Measurements from ENCODE around the gene IL6ST.

The IL6ST gene

DNA sequence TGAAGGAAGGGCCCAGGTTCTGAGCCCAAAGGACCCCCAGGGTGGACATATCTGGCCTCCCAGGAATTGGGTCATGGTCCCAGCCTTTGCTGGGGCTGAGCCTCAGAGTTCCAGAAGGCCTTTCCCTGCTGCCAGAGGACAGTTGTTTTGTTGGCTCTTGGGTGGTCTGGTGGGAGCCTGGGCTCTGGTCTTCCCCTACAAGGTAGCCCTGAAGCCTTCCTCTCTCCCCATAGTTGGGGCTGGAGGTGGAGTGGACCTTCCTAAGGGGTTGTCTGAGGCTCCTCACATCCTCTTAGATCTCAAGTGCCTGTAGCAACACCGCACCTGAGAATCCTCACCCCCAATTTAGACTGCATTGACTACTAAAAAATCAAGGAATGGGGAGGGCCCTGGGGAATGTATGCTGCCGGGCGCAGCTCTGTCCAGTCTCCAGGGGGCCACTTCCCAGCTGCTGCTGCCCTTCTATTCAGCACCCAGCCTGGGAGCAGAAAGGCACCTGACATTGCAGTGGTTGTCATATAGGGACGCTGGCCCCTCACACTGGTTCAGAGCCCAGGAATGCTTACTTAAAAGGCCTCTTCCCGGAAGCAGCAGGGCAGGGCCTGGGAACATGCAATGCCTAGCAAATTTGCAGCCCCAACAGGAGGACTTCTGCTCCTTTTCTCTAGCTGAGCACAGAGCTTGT, 77.2 kb downstream of the IL6ST start:
- no peak for DNase-seq

DNA sequence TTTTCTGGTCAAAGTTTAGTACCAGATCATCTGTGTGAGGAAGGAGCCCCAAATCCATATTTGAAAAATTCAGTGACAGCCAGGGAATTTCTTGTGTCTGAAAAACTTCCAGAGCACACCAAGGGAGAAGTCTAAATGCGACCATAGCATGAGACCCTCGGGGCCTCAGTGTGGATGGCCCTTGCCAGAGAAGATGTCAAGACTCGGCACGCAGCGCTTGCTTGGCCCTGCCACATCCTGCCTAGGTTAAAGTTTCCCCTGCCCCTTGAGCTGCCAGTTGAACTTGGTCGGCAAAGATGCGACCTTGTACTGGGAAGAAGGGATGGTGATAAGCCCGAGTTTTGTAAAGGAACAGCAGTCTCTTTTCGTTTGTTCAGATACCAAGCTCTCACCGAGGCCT, 77.8 kb downstream of the IL6ST start:
- no peak for DNase-seq

DNA sequence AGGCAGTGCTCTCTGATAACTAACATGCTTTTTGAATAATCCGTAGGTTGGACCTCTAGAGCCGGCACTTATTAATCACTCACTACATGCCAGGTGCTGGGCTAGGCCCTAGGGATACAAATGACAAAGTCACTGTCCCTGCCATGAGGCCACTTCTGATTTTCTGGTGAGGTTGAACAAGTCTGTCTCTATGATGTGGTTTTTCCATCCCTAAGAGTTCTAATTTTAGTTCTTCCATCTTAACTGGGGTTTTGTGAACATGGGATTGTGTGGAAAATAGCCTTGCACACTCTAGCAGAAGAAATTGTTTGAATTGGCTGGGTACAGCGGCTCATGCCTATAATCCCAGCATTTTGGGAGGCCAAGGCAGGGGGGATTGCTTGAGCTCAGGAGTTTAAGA, 79.0 kb downstream of the IL6ST start:
- DNase-seq: no peak

DNA sequence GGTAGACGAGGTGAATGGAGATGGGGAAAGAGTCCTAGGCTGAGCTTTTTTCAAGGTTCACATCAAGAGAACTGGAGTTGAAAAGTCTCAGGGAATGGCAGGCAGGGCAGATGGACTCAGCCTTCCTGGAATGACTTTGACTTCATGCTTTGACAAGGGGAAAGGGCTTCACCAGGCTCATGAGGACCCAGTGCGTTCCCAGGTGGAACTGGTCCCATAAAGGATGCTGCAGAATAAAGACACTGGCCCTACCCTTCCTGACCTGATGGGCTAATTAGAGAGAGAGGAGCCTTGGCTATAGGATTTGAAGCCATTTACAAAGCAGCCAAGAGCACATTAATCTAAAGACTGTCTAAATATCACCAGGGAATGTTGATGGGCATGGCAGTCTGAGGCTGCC, 79.8 kb downstream of the IL6ST start:
- DNase-seq: no peak

DNA sequence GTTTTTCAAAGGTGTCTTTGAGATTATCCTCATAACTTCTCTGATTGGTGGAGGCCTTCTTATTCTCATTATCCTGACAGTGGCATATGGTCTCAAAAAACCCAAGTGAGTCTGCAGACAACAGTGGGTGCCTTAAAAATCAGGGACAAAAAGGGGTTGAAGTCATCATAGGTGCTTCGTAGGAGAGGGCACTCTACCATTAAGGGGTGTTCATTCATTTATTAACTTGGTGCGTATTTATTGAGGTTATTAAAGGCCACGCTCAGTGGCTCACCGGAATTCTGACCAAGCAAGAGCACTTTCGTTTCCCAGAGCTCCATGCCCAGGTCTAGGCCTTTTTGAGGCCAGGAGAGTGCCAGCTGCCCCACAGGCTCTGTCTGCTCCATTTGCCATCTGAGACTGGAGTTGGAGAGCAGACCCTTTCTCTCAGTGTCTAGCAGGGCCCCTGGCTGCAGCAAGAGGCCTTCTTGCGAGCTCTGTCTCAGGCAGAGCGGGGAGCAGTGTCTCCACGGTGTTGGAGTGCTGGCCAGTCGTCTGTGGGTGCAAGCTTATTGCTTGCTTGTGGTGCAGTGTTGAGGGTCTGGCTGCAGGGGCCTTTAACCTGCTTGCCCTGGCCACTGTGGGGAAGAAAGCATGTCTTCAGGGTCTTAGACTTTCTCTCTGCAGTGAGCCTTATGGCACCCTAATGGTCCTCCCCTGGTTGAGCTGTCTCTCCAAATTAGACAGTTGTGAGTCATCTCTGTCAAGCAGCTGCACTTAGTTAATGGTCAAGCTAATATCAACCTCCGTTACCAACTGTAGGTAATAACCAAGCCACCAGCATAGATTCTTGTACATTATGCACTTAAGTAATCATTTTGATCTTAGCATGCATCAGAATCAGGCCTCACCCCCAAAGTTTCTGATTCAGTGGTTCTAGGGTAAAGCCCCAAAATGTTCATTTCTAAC, 81.0 kb downstream of the IL6ST start:
- no peak for DNase-seq

DNA sequence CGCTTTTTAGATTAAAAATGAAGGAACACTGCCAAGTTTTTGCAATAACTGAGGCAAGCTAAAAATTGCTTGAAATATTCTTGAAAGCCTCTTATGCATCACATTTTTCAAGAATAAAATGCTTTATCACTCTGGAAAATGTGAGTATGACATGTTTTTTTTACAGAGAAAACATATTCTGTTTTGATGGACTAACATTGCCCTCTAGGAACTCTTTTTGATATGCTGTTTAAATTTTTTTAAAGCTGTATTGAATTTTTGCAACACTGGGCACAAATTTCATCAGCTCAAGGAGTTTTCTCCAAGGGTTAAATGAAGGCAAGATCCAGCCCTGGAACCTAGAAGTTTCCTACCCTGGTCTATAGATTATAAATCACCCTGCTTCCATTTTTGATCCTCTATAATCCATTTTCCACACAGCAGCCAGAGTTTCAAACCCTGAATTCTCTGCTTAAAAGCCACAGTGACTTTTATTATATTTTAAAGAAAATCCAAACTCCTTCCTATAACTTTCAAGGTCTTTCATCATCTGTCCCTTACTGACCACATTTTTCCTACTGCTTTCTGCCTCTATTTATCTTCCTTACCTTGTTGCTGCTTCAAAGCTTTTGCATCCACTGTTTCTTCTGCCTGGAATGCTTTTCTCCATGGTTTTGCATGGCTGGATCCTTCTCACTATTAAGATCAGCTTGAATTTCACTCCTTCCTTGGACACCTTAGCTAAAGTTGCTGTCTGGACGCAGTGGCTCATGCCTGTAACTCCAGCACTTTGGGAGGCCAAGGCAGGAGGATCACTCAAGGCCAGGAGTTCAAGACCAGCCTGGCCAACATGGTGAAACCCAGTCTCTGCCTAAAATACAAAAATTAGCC, 82.7 kb downstream of the IL6ST start:
- no peak for DNase-seq

DNA sequence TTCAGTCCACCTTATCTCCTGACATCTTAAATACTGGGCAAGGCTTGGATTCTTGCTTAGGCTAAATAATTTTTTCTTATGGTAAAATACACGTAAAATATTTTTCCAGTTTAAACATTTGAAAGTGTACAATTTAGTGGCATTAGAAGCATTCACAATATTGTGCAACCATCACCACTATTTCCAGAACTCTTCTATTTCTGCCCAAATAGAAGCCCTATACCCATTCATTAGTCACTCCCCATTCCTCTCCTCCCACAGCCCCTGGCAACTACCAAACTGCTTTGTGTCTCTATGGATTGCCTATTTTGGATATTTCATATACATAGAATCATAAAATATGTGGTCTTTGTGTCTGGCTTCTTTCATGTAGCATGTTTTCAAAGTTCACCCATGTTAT, 86.0 kb downstream of the IL6ST start:
- no peak for DNase-seq

DNA sequence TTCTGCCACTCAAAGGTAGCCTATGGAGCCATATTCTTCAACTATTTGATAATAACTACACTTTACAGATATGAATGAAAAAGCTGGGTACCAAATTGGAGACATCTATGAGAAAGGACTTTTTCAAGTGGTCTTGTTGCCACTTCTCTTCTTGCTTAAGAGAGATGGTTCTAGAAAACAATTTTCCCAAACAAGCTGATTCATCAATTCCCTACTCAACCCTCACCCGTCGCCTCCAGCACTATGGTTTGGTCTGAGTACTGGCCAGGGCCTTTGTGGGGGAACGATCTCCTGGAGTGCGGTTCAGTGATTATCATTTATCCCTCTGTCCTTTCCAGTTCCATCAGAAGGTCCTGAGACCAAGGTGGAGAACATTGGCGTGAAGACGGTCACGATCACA, 86.8 kb downstream of the IL6ST start:
- DNase-seq: no peak

DNA sequence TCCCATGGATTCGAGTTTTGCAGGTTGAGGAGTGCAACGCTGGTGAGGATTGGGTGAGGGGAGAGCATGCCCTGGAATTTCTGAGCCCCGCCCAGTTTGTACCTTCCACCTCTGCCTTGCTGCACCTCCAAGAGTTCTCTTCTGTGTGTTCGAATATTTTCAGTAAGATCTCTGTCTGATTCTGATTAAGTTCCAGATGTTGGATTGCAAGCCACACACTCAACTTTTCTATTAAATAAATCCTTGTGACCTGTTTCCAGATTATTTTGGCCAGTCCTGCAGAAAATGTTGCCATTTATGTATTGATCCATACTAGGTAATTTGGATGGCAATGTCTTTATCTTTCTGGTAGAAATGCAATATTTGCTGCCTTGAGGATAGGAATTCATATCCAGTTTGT, 89.5 kb downstream of the IL6ST start:
- DNase-seq: no peak

DNA sequence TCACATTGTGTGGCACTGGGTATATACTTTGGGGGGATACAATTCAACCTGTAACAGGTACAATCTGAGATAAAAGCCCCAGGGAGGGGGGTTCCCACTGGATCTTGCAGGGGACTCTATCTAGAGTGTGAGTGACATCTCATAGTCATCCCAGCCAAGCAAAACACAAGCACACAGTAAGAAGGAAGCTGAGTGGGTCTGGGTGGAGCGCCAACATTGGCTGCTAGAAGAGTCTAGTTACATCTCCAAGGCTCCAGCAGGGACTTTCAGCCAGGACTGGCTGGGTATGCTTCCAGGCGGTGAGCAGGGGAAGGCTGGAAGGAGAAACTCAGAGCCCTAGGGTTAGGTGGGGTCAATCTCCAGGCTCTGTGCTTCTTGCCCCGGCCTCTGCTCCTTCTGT, 90.6 kb downstream of the IL6ST start:
- peak; percentile 4 for DNase-seq

DNA sequence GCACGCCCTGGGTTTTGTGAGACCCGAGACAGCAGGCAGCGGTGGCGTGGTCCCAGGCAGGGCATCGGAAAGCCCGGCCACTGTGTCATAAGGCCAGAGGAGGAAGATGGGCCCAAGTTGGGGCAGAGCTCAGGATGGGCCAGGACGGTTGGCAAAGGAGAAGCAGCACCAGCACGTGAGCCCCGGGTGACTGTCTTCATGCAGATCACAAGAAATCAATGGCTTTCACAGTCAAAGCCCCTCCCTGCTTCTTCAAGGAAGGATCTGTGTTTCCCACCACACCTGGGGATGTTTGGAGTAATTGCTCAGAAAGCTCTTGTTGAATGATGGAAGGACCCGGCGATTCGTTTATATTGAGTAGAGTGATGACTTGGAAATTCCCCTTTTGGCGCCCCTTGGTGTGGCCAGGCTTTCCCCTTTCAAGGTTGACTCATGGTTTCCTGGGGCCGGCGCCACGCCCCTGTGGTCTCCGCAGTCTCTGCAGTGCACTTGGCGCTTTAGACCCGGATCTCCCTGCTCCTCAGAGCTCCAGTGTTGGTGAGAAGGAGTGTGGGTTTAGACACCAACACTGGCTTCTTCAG, 91.6 kb downstream of the IL6ST start:
- peak; percentile 75 for DNase-seq

DNA sequence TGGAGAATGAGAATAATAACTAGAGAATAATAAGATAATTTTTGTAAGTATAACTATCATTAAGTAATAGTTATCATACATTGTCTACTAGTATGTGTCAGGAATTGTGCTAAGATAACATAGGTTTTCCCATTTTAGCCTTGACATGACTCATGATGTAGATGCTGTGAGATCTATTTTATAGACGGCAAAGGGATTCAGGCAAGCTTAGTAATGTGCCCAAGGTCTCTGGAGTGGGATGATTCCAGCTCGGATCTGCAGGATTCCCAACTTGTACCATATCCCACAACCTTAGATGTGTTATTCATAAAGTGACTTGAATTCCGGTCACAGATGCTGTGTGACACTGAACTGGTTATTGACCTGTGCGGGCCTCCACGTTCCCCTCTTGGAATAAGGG, 92.1 kb downstream of the IL6ST start:
- DNase-seq: no peak

DNA sequence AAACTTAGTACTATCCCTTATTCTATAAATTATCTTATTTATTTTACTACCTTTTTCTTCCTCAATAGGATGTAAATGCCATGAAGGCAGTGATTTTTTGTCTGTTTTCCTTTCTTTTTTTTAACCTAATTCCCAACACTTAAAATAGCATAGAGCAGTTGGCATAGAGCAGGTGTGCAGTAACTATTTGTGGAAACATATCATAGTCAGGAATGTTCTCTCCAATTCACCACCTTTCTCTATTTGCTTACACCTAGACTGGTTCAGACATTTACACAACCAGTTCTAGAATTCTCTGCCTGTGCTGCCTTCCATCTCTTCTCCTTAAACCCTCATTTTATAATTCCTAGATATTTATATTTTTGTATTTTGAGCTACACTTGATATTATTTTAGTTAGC, 94.0 kb downstream of the IL6ST start:
- no peak for DNase-seq

DNA sequence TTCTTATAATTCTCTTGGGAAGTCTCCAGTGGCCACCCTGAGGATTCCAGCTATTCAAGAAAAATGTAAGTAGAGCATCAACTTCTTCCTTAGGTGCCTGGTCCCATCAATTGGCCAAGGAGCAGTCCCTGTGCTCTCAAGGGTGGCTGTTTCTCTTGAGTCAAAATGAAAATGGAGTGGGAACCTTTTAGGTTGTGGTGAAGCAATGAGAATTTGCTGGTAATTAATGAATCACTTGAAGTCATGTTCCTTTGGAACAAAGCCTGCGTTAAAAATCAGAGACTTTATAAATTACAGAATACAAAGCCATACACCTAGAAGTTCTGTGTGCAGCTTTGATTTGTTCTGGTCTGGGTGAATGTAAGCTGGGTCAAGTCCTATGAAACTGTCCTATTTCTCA, 94.7 kb downstream of the IL6ST start:
- DNase-seq: no peak

DNA sequence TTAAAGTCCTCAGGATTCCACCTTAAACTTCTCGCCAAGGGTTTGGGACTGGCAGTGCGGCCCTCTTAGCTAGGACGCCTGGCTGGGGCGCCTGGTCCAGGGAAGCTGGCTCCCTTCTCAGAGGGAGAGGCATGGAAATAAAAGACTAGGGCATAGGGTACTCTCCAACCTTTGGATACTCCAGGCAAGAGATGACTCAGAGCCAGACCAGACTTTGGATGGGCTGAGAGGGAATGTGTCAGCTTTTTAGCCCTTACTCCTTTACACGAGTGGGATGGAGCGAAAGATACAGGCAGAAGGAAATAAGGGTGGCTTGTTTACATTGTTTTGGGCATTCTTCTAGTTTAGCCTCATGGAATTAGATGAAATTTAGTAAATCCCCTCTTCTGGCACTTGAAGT, 95.4 kb downstream of the IL6ST start:
- no peak for DNase-seq

DNA sequence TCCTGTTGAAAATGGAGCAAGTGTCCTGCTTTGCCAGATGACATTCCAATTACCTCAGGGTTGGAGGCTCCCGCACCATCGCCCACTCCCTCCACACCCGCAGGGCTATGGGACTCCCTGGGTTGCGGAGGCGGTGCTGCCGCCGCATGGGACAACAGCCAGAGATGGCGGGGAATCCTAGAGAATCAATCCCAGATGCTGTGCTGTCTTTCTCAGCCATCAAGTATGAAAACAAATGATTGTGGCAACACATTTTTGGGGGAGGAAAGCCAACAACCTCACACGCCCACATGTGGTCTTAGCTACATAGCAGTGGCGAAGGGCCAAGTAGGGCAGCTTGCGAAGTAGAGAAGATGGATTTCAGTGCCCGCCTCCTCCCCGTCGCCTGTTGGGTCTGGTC, 96.9 kb downstream of the IL6ST start:
- no peak for DNase-seq

DNA sequence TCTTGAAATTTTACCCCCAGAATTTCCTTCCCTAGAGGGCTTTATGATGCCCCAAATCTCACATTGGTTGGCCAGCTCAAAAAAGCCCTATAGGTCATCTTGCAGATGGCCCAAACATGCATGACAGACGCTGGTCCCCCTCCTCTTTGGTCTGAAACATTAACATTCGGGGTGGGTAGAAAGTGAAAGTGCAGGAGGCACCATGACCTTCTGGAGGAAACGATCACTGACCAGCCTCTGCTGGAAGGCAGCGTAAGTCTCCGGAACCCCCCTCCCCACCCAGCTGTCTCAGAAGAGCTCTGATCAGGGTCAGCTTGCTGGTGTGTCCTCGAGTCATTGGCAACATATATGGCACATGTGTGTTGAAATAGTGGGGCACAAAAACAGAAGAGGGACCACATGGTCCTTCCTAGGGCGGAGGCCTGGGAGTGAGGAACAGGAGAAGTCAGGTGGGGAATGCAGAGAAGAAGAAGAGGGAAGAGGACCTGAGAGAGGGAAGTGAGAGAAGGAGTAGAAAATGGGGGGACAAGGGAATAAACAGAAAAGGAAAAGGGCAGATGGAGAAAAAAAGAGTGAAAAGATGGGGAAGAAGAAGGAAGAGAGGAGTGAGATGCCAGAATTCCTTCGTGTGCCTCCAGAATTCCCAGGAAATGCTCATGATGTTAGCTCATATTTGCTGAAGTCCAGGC, 97.4 kb downstream of the IL6ST start:
- no peak for DNase-seq

DNA sequence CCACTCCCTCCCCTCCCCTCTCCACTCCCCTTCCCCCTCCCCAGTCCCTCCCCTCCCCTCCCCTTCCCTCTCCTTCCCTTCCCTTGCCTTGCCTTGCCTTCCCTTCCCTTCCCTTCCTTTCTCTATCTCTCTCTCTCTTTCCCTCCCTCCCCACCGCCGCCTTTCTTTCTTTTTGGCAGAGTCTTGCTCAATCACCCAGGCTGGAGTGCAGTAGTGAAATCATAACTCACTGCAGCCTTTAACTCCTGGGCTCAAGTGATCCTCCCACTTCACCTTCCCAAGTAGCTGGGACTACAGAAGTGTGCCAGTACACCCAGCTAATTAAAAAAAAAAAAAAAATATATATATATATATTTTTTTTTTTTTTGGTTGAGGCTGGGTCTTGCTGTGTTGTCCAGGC, 98.1 kb downstream of the IL6ST start:
- DNase-seq: no peak

DNA sequence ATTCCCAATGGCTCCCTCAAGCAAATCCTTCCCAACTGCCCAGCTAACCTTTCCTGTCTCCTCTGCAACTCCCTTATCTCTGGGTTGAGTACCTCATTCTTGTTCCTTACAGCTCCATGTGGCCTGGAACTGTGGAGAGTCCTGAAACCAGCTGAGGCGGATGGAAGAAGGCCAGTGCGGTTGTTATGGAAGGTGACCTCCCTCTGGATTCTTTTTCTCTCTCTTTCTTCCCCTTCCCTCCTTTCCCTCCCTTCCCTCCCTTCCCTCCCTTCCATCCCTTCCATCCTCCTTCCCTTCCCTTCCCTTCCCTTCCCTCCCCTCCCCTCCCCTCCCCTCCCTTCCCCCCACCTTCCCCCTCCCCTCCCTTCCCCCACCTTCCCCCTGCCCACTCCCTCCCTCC, 98.5 kb downstream of the IL6ST start:
- DNase-seq: no peak

DNA sequence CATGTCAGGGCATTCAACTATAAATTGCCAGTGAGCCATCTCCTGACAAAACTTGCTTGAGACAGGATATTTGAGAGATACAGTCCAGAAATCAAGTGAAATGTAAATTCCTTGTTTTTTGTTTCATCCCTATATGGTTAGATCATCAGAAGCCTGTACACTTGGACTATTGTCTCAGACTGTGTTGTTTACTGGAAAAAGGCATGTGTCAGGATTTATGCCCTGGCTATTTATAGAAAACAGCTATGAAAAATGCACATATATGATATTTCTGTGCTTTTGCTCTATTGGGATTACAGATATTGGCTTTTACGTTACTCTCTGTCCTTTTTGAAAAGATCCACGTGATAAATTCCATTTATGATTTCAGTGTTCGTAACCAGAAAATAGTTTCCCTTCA, 99.4 kb downstream of the IL6ST start:
- DNase-seq: no peak

DNA sequence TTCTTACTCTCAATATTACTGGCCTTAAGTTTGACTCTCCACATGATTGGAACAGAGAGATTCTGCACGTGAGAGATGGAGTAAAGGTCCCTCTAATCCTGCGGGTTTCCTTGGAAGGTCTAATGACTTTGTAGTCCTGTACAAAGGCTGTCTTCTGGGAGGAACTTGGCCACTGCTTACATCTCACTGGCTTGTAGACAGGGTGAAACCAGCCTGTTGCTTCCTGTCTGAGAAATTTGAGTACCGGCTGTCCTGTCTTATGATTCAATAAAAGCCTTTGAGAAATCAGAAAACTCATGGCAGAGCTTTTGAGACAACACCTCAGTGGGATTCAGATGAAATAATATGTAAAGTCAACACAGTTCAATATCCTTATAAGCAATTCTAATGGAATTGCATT, 100.6 kb downstream of the IL6ST start:
- DNase-seq: no peak

DNA sequence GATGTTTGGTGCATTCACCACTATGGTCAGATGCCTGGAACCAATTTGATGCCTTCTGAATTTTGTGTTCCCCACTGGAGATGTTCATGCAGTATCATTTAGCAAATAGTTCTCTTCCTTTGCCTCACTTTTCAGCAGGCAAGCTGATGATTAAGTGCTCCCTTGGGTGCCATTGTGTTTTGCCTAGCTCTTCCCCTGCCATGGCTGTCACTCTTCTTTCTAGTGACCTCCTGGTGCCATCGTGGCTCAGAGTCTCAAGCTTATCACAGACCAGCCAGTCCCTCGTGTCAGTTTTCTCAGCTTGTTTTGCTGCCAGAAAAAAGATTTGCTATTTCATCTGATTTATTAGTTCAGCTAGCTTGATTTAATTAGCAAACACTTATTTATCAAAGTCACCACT, 102.3 kb downstream of the IL6ST start:
- no peak for DNase-seq

DNA sequence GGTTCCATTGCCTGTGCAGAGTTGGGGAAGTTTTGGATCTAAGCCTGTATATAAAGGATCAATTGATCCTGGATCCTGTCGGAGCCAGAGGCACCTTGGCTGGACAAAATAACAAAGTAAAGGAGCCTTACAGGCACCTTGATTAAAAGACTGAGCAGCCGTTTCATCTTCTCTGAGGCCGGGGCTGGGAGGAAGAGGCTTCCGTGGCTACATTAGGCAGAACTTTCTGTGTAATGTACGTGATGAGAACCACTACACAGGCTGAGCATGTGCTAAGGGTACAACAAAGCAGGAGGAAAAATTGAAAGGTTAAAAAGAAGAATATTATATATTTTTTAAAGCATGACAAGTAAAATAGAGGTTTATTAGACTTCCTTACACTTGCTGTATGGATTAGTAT, 106.6 kb downstream of the IL6ST start:
- DNase-seq: no peak

Data from CD4-positive, alpha-beta T cell treated with Interferon gamma for 1 hour (primary cell).